ENCODE results near the gene KPTN. TPM values are rescaled to one million over a fixed set of nuclear protein-coding genes. Genes with fewer than 3 reads are reported as not detected.

The KPTN gene
- 29.3 TPM for polyA plus RNA-seq (2013, experiment 1 of 4)
- 26.5 TPM for polyA plus RNA-seq (2013, experiment 2 of 4)
- polyA plus RNA-seq (2013, experiment 3 of 4): 29.7 TPM
- 29.4 TPM for polyA plus RNA-seq (2013, experiment 4 of 4)

- WGBS, 2 experiments: 3 to 5% methylated on average over 53 to 57 of the region's 57 CpGs
- Histone ChIP-seq H3K36me3 (ENCODE audit: control insufficient read depth, insufficient read depth, low read length) (no peaks in the 10 kb centered on the region), H3K4me1 (ENCODE audit: control insufficient read depth, insufficient read depth, low read length) (no peaks in the 10 kb centered on the region), H3K4me3 (ENCODE audit: insufficient read depth, low read depth, low read length) (peak within 1 kb of the TSS; percentile 80), H3K27me3 (ENCODE audit: control insufficient read depth, insufficient read depth, low read length, poor library complexity, severe bottlenecking) (no peaks in the 10 kb centered on the region), H3K9me3 (ENCODE audit: control insufficient read depth, low read length) (no peaks in the 10 kb centered on the region), H3K27ac (ENCODE audit: insufficient read depth, low read depth, low read length, poor library complexity, severe bottlenecking) (peak within 1 kb of the TSS; percentile 86)
These were observed at the start of gene KPTN for GRCh38 chr19:47483800-47484690. KPTN (minus strand) TSS chr19:47484219; CDS start chr19:47484160, 59 bp downstream.

- Histone ChIP-seq H3K4me1 (ENCODE audit: control insufficient read depth, insufficient read depth, low read length) (no peaks in the 10 kb centered on the region), H3K4me3 (ENCODE audit: insufficient read depth, low read depth, low read length) (no peak overlapping the region), H3K36me3 (ENCODE audit: control insufficient read depth, insufficient read depth, low read length) (no peaks in the 10 kb centered on the region), H3K27ac (ENCODE audit: insufficient read depth, low read depth, low read length, poor library complexity, severe bottlenecking) (no peak overlapping the region), H3K27me3 (ENCODE audit: control insufficient read depth, insufficient read depth, low read length, poor library complexity, severe bottlenecking) (no peaks in the 10 kb centered on the region), H3K9me3 (ENCODE audit: control insufficient read depth, low read length) (no peaks in the 10 kb centered on the region)
- WGBS, 2 experiments: 79% methylated on average over 14 of the region's 14 CpGs
These were observed 47.8 kb upstream of the KPTN start for GRCh38 chr19:47531640-47532387.

- WGBS, 2 experiments: 87 to 89% methylated on average over 16 of the region's 16 CpGs
- Histone ChIP-seq H3K36me3 (ENCODE audit: control insufficient read depth, insufficient read depth, low read length) (no peaks in the 10 kb centered on the region), H3K4me3 (ENCODE audit: insufficient read depth, low read depth, low read length) (no peak overlapping the region), H3K27me3 (ENCODE audit: control insufficient read depth, insufficient read depth, low read length, poor library complexity, severe bottlenecking) (no peaks in the 10 kb centered on the region), H3K4me1 (ENCODE audit: control insufficient read depth, insufficient read depth, low read length) (no peaks in the 10 kb centered on the region), H3K27ac (ENCODE audit: insufficient read depth, low read depth, low read length, poor library complexity, severe bottlenecking) (no peak overlapping the region), H3K9me3 (ENCODE audit: control insufficient read depth, low read length) (no peaks in the 10 kb centered on the region)
These were observed 45.2 kb upstream of the KPTN start for GRCh38 chr19:47529018-47529742.

GRCh38 chr19:47526798-47527197 is 42.8 kb upstream of the KPTN start:
- H3K27me3 ChIP-seq (ENCODE audit: control insufficient read depth, insufficient read depth, low read length, poor library complexity, severe bottlenecking): no peaks in the 10 kb centered on the region
- H3K36me3 ChIP-seq (ENCODE audit: control insufficient read depth, insufficient read depth, low read length): no peaks in the 10 kb centered on the region
- H3K9me3 ChIP-seq (ENCODE audit: control insufficient read depth, low read length): no peaks in the 10 kb centered on the region
- 81 to 87% methylated on average over 3 of the region's 3 CpGs for WGBS, 2 experiments
- no peaks in the 10 kb centered on the region for H3K4me1 ChIP-seq (ENCODE audit: control insufficient read depth, insufficient read depth, low read length)
- H3K27ac ChIP-seq (ENCODE audit: insufficient read depth, low read depth, low read length, poor library complexity, severe bottlenecking): no peak overlapping the region
- H3K4me3 ChIP-seq (ENCODE audit: insufficient read depth, low read depth, low read length): no peak overlapping the region

- Histone ChIP-seq H3K9me3 (ENCODE audit: control insufficient read depth, low read length) (no peaks in the 10 kb centered on the region), H3K27ac (ENCODE audit: insufficient read depth, low read depth, low read length, poor library complexity, severe bottlenecking) (no peak overlapping the region), H3K36me3 (ENCODE audit: control insufficient read depth, insufficient read depth, low read length) (no peaks in the 10 kb centered on the region), H3K27me3 (ENCODE audit: control insufficient read depth, insufficient read depth, low read length, poor library complexity, severe bottlenecking) (no peaks in the 10 kb centered on the region), H3K4me1 (ENCODE audit: control insufficient read depth, insufficient read depth, low read length) (no peaks in the 10 kb centered on the region), H3K4me3 (ENCODE audit: insufficient read depth, low read depth, low read length) (no peak overlapping the region)
- whole genome bisulfite sequencing, 2 experiments: 74 to 76% methylated on average over 7 of the region's 7 CpGs
These were observed 39.5 kb upstream of the KPTN start for GRCh38 chr19:47523473-47523872.

GRCh38 chr19:47521473-47522180 is 37.6 kb upstream of the KPTN start:
- Histone ChIP-seq H3K27me3 (ENCODE audit: control insufficient read depth, insufficient read depth, low read length, poor library complexity, severe bottlenecking) (no peaks in the 10 kb centered on the region), H3K9me3 (ENCODE audit: control insufficient read depth, low read length) (no peaks in the 10 kb centered on the region), H3K27ac (ENCODE audit: insufficient read depth, low read depth, low read length, poor library complexity, severe bottlenecking) (no peak overlapping the region), H3K4me1 (ENCODE audit: control insufficient read depth, insufficient read depth, low read length) (no peaks in the 10 kb centered on the region), H3K36me3 (ENCODE audit: control insufficient read depth, insufficient read depth, low read length) (no peaks in the 10 kb centered on the region), H3K4me3 (ENCODE audit: insufficient read depth, low read depth, low read length) (no peak overlapping the region)
- WGBS, 2 experiments: 88% methylated on average over 20 of the region's 20 CpGs

GRCh38 chr19:47520839-47521238 is 36.8 kb upstream of the KPTN start:
- H3K36me3 ChIP-seq (ENCODE audit: control insufficient read depth, insufficient read depth, low read length): no peaks in the 10 kb centered on the region
- H3K4me1 ChIP-seq (ENCODE audit: control insufficient read depth, insufficient read depth, low read length): no peaks in the 10 kb centered on the region
- WGBS, 2 experiments: 78 to 82% methylated on average over 6 of the region's 6 CpGs
- H3K27ac ChIP-seq (ENCODE audit: insufficient read depth, low read depth, low read length, poor library complexity, severe bottlenecking): no peak overlapping the region
- H3K4me3 ChIP-seq (ENCODE audit: insufficient read depth, low read depth, low read length): no peak overlapping the region
- no peaks in the 10 kb centered on the region for H3K9me3 ChIP-seq (ENCODE audit: control insufficient read depth, low read length)
- no peaks in the 10 kb centered on the region for H3K27me3 ChIP-seq (ENCODE audit: control insufficient read depth, insufficient read depth, low read length, poor library complexity, severe bottlenecking)

- WGBS, 2 experiments: 83 to 87% methylated on average over 10 of the region's 10 CpGs
- H3K9me3 ChIP-seq (ENCODE audit: control insufficient read depth, low read length): no peaks in the 10 kb centered on the region
These were observed 36.4 kb upstream of the KPTN start for GRCh38 chr19:47520343-47520806.

GRCh38 chr19:47518854-47519253 is 34.8 kb upstream of the KPTN start:
- 93 to 95% methylated on average over 9 of the region's 9 CpGs for WGBS, 2 experiments
- H3K36me3 ChIP-seq (ENCODE audit: control insufficient read depth, insufficient read depth, low read length): no peaks in the 10 kb centered on the region
- peaks cover 4% of the 10 kb centered on the region for H3K4me1 ChIP-seq (ENCODE audit: control insufficient read depth, insufficient read depth, low read length)
- no peak overlapping the region for H3K27ac ChIP-seq (ENCODE audit: insufficient read depth, low read depth, low read length, poor library complexity, severe bottlenecking)
- no peaks in the 10 kb centered on the region for H3K27me3 ChIP-seq (ENCODE audit: control insufficient read depth, insufficient read depth, low read length, poor library complexity, severe bottlenecking)
- no peaks in the 10 kb centered on the region for H3K9me3 ChIP-seq (ENCODE audit: control insufficient read depth, low read length)
- no peak overlapping the region for H3K4me3 ChIP-seq (ENCODE audit: insufficient read depth, low read depth, low read length)

More at GRCh38 chr19:47520343-47520806, 36.4 kb upstream of the KPTN start:
- Histone ChIP-seq H3K27me3 (ENCODE audit: control insufficient read depth, insufficient read depth, low read length, poor library complexity, severe bottlenecking) (no peaks in the 10 kb centered on the region), H3K4me3 (ENCODE audit: insufficient read depth, low read depth, low read length) (no peak overlapping the region), H3K36me3 (ENCODE audit: control insufficient read depth, insufficient read depth, low read length) (no peaks in the 10 kb centered on the region), H3K4me1 (ENCODE audit: control insufficient read depth, insufficient read depth, low read length) (no peaks in the 10 kb centered on the region), H3K27ac (ENCODE audit: insufficient read depth, low read depth, low read length, poor library complexity, severe bottlenecking) (no peak overlapping the region)
